DOHH2 (cell line): ENCODE data around the gene UNC13D.

ENCODE experiments used
- H3F3A ChIP-seq: fragments of 200-600 bp; sonication (generic), shearing (Covaris generic); 2 replicates; pipeline ENCODE4 v1.6.0; 2016; ENCODE audit warnings: antibody characterized with exemption, mild to moderate bottlenecking; ENCODE audit not compliant: control insufficient read depth, insufficient read depth
- H3K27ac ChIP-seq: fragments of 200-600 bp; sonication (generic); 2 replicates; pipeline ENCODE4 v1.5.1; 2014; ENCODE audit warnings: low read depth, mild to moderate bottlenecking, low read length, moderate library complexity
- H3K27me3 ChIP-seq: fragments of 200-600 bp; sonication (generic); 2 replicates; pipeline ENCODE4 v1.6.1; 2014; ENCODE audit warnings: mild to moderate bottlenecking, low read length, mixed read lengths; ENCODE audit not compliant: control insufficient read depth
- H3K36me3 ChIP-seq: fragments of 200-600 bp; sonication (generic); 2 replicates; pipeline ENCODE4 v1.6.1; 2014; ENCODE audit warnings: mild to moderate bottlenecking, low read length, moderate library complexity, mixed read lengths; ENCODE audit not compliant: control insufficient read depth
- H3K4me1 ChIP-seq: fragments of 200-600 bp; sonication (generic); 2 replicates; pipeline ENCODE4 v1.6.1; 2014; ENCODE audit warnings: mild to moderate bottlenecking, low read length, mixed read lengths; ENCODE audit not compliant: control insufficient read depth
- H3K4me2 ChIP-seq: fragments of 200-600 bp; sonication (generic); 2 replicates; pipeline ENCODE4 v1.6.0; 2014; ENCODE audit warnings: mild to moderate bottlenecking, low read length, moderate library complexity
- H3K4me3 ChIP-seq: fragments of 200-600 bp; sonication (generic); 2 replicates; pipeline ENCODE4 v1.5.1; 2014; ENCODE audit warnings: mild to moderate bottlenecking, low read length, mixed read lengths
- H3K79me2 ChIP-seq: fragments of 200-600 bp; sonication (generic); 2 replicates; pipeline ENCODE4 v1.6.1; 2014; ENCODE audit warnings: mild to moderate bottlenecking, low read length, mixed read lengths; ENCODE audit not compliant: control insufficient read depth
- H3K9me2 ChIP-seq: fragments of 200-600 bp; sonication (generic); replicated peaks from 2 replicates; pipeline ENCODE4 v1.6.1; 2014; ENCODE audit warnings: mild to moderate bottlenecking, low read length, mixed read lengths; ENCODE audit not compliant: control insufficient read depth
- H3K9me3 ChIP-seq: fragments of 200-600 bp; sonication (generic); 2 replicates; pipeline ENCODE4 v1.6.1; 2014; ENCODE audit warnings: antibody characterized with exemption, low read length, mixed read lengths; ENCODE audit not compliant: control insufficient read depth, insufficient read depth
- H4K20me1 ChIP-seq: fragments of 200-600 bp; sonication (generic); 2 replicates; pipeline ENCODE4 v1.6.0; 2014; ENCODE audit warnings: low read depth, mild to moderate bottlenecking, antibody characterized with exemption, low read length, moderate library complexity; ENCODE audit not compliant: control insufficient read depth, insufficient read depth
- EZH2phosphoT487 ChIP-seq: fragments of 200-600 bp; sonication (generic); IDR thresholded peaks from 2 replicates; pipeline ENCODE4 v1.6.1; 2017; ENCODE audit warnings: borderline replicate concordance, mild to moderate bottlenecking, antibody characterized with exemption, low read length, moderate library complexity, mixed read lengths
- TF ChIP-seq, protein P1 (sequence below): fragments of 200-600 bp; sonication (generic); IDR thresholded peaks from one replicate; pipeline ENCODE4 v1.5.1; 2014; ENCODE audit warnings: antibody characterized with exemption, mild to moderate bottlenecking, low read depth, low read length; ENCODE audit not compliant: poor library complexity, severe bottlenecking

Gene UNC13D

DNA sequence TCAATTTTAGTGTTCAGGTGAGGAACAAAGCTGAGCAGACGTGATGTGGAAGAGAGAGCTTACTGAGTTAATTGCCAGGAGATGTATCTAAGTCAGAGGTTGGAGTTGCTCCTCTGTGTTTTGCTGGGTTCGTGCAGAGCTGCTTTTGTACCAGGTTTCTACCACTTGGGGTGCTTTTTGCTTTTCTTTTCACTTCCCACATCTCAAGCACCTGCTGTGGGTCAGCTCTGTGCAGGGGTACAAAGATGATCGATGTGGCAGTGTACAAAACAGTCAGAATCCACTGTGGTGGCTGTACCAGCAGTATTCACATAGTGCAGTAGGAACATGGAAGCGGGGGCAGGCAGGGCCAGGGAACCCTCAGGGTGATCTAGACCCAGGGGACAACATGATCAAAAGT lies 44.8 kb downstream of the UNC13D start:
- Histone ChIP-seq H3F3A (no peaks in the 10 kb centered on the region), H3K79me2 (peaks cover 46% of the 10 kb centered on the region), H3K9me2 (no peaks in the 10 kb centered on the region), H3K36me3 (peaks cover 47% of the 10 kb centered on the region), H3K27ac (no peak overlapping the region), H3K27me3 (no peaks in the 10 kb centered on the region), H4K20me1 (no peaks in the 10 kb centered on the region), H3K4me3 (no peak overlapping the region), H3K4me1 (no peaks in the 10 kb centered on the region), H3K4me2 (no peak overlapping the region), H3K9me3 (no peaks in the 10 kb centered on the region)
- no peak for TF ChIP-seq EZH2phosphoT487
- TF ChIP-seq, protein P1, sequence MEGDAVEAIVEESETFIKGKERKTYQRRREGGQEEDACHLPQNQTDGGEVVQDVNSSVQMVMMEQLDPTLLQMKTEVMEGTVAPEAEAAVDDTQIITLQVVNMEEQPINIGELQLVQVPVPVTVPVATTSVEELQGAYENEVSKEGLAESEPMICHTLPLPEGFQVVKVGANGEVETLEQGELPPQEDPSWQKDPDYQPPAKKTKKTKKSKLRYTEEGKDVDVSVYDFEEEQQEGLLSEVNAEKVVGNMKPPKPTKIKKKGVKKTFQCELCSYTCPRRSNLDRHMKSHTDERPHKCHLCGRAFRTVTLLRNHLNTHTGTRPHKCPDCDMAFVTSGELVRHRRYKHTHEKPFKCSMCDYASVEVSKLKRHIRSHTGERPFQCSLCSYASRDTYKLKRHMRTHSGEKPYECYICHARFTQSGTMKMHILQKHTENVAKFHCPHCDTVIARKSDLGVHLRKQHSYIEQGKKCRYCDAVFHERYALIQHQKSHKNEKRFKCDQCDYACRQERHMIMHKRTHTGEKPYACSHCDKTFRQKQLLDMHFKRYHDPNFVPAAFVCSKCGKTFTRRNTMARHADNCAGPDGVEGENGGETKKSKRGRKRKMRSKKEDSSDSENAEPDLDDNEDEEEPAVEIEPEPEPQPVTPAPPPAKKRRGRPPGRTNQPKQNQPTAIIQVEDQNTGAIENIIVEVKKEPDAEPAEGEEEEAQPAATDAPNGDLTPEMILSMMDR, result no peak

DNA sequence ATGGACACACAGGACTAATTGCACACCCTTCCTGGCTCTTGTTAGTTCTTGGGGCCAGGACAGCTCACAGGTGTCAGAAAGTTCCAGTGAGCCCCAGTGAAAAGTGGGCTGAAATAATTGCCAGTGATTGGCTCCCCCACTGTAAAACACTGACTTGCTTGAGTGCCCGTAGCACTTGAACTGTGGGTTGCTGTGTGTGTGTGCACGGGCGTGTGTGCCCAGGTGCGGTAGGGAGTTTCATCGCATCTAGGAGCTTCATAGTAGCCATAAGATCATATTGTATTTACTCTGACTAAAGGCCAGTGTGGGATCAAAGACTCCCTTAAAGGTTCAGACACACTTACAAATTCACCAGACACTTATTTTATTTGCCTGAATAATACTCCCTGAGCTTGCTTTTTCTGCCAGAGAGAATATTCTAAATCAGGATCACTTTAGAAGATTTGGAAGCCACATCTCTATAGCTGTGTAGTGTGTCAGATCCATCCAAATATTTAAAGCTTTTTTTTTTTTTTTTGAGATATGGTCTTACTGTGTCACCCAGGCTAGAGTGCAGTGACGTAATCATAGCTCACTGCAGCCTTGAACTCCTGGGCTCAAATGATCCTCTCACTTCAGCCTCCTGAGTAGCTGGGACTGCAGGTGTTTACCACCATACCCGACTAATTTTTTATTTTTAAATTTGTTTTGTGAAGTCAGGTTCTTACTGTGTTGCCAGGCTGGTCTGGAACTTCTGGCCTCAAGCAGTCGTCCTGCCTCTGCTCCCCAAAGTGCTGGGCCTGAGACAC lies 48.2 kb downstream of the UNC13D start:
- Histone ChIP-seq H3K4me2 (no peak overlapping the region), H3K36me3 (peaks cover 73% of the 10 kb centered on the region), H3K9me3 (no peaks in the 10 kb centered on the region), H3K27ac (no peak overlapping the region), H3F3A (0 out of 2 replicates have a peak, but pooled peaks cover 2% of the 10 kb centered on the region), H4K20me1 (no peaks in the 10 kb centered on the region; the same call in 1 of the 2 replicates), H3K27me3 (no peaks in the 10 kb centered on the region), H3K4me1 (no peaks in the 10 kb centered on the region), H3K79me2 (peaks cover 65% of the 10 kb centered on the region), H3K9me2 (no peaks in the 10 kb centered on the region), H3K4me3 (no peak overlapping the region)
- TF ChIP-seq, protein P1, result no peak
- no peak for TF ChIP-seq EZH2phosphoT487

DNA sequence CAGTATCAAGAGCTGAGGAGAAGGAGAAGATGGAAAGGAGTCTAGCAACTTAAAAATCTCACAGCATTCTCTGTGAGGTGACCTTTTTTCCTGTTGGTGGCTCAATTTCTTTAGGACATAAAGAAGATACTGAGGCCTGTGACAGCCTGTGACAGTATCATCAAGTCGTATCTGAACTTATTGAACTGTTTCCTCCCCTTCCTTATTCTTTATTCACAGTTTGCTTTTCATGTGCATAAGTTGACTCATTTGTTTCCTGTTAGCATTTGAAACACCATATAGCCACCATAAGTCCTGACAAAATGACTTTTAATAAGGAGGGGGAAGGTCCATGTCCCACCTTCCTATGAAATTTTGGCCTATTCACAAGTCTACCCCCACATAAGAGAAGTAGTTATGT lies 50.7 kb downstream of the UNC13D start:
- H3K36me3 ChIP-seq, result peaks cover 65% of the 10 kb centered on the region
- no peak overlapping the region for H3K4me2 ChIP-seq

More for the DNA sequence above, 50.7 kb downstream of the UNC13D start:
- H3F3A ChIP-seq, result 0 out of 2 replicates have a peak, but pooled peaks cover 2% of the 10 kb centered on the region
- H3K79me2 ChIP-seq, result peaks cover 83% of the 10 kb centered on the region
- H3K4me3 ChIP-seq, result no peak overlapping the region
- H3K9me2 ChIP-seq, result no peaks in the 10 kb centered on the region
- no peaks in the 10 kb centered on the region for H3K9me3 ChIP-seq
- TF ChIP-seq EZH2phosphoT487, result no peak
- TF ChIP-seq, protein P1, result no peak
- H4K20me1 ChIP-seq, result no peaks in the 10 kb centered on the region; the same call in 1 of the 2 replicates
- H3K27ac ChIP-seq, result no peak overlapping the region
- H3K4me1 ChIP-seq, result no peaks in the 10 kb centered on the region
- H3K27me3 ChIP-seq, result no peaks in the 10 kb centered on the region
